Choroid plexus epithelial cell (primary cell): ENCODE measurements around the gene SRRD.

Experiments
- DNase-seq: peaks from one replicate; pipeline ENCODE4 v3.0.0-alpha.2; 2010; ENCODE audit warnings: low read depth
- H3K4me3 ChIP-seq: 2 replicates; pipeline ENCODE4 v1.5.1; 2011; ENCODE audit warnings: low read depth, mild to moderate bottlenecking, control low read depth, low read length, moderate library complexity
- TF ChIP-seq, protein P1 (sequence below): conservative IDR thresholded peaks from 2 replicates; pipeline ENCODE4 v1.5.1; 2011; ENCODE audit warnings: low read depth, mild to moderate bottlenecking, control low read depth, inconsistent platforms, low read length, moderate library complexity

The SRRD gene

DNA sequence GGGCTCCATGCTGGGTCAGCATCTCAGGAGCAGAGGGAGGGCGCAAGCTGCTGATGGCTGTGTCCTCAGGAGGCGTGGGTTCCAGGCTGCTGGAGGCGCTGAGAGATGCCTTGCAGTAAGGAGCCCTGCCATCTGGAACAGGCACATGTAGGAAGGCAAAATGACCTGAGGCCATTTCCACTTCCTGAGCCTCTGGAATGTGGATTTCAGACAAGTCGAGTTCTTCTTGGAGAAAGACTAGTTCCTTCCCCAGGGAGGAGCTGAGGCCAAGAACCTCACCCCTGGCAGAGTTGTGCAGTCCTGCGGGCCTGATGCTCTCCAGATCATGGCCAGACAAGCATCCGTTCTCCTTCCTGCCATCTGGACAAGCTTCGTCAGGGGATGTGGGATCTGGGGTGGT, 19.4 kb upstream of the SRRD start:
- H3K4me3 ChIP-seq, result no peak overlapping the region
- DNase-seq, result no peak
- TF ChIP-seq, protein P1, sequence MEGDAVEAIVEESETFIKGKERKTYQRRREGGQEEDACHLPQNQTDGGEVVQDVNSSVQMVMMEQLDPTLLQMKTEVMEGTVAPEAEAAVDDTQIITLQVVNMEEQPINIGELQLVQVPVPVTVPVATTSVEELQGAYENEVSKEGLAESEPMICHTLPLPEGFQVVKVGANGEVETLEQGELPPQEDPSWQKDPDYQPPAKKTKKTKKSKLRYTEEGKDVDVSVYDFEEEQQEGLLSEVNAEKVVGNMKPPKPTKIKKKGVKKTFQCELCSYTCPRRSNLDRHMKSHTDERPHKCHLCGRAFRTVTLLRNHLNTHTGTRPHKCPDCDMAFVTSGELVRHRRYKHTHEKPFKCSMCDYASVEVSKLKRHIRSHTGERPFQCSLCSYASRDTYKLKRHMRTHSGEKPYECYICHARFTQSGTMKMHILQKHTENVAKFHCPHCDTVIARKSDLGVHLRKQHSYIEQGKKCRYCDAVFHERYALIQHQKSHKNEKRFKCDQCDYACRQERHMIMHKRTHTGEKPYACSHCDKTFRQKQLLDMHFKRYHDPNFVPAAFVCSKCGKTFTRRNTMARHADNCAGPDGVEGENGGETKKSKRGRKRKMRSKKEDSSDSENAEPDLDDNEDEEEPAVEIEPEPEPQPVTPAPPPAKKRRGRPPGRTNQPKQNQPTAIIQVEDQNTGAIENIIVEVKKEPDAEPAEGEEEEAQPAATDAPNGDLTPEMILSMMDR, result no peak

- DNase-seq, result no peak
- H3K4me3 ChIP-seq, result no peak overlapping the region
- TF ChIP-seq, protein P1, result no peak
These were observed 17.5 kb upstream of the SRRD start for GRCh38 chr22:26466196-26466595.

- TF ChIP-seq, protein P1, result no peak
- no peak for DNase-seq
- H3K4me3 ChIP-seq, result no peak overlapping the region
These were observed 12.9 kb upstream of the SRRD start for GRCh38 chr22:26470807-26471206.

DNA sequence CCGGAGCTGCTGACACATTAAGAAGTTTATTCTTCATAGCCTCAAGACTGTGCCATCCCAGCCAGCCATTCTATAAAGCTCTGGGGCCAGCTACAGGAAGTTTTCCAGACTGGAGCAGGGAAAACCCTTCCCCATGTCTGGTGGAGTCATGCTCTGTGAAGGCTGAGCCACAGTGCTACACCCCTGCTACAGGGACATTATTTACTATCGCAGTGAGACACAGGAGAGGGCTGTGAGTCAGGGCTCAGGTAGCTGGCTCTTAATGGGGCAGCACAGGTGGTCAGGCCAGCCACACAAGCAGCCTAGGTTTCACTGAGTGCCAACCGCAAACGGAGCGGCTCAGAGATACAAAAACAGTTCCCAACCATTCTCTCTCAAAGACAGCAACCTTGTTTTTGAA, 12.2 kb upstream of the SRRD start:
- DNase-seq, result peak; percentile 39
- TF ChIP-seq, protein P1, result no peak
- no peak overlapping the region for H3K4me3 ChIP-seq

DNA sequence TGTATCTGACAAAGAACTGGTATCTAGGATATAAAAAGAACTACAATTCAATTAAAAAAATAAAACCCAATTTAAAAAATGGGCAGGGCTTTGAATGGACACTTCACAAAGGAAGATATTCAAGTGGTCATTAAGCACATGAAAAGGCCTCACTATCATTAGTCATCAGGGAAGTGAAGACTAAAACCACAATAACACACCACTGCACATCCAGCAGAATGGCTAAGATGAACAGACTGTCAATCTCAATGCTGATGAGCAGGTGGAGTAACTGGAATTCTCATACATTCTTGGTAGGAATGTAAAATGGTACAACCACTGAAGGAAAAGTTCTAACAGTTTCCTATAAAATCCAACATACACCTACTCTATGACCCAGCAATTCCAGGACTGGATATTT, 9.0 kb upstream of the SRRD start:
- DNase-seq, result peak; percentile 20
- TF ChIP-seq, protein P1, result no peak
- no peak overlapping the region for H3K4me3 ChIP-seq

DNA sequence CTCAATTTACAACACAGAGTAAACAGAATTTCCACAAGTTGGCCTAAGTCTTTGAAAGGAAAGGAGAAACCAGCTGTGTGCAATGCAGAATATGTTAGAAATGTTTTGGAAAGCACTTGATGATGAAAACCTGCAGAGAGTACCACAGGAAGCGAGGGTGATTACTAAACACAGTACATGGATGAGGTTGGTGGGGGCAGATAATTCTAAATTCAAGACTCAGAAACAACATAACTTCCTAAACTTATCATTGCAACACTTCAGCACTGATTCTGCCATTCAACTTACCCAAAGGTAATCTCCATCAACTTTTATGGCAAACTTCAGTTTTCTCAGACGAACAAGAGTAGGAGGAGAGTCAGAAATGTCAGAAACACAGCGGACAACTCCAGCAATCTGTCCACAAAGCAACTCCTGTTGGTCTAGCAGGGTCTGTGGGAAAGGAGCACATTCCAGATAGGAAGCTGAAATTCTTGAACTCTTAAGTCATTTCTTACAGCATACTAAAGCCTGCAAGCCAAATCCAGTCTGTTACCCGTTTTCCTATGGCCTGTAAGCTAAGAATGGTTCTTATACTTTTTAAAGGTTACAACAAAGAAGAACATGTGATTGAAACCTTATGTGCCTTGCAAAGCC, 6.9 kb upstream of the SRRD start:
- TF ChIP-seq, protein P1, result no peak
- no peak overlapping the region for H3K4me3 ChIP-seq
- DNase-seq, result peak; percentile 77

DNA sequence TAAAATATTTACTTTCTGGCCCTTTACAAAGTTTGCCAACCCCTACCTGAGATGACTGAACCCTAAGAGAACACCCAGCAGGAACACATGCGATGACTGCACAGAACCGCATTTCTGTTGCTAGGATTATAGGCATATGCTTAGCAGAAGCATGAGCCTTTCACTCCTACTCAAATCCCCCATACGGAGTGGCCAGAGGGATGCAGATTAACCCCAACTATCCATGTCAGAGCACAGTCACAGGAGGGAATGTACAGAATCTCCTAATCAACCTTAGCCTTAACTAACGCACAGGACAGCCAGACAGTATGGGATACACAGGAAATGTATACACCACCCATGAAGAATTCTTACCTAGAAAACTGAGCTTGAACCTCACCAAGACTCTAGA, 6.3 kb upstream of the SRRD start:
- TF ChIP-seq, protein P1, result no peak
- DNase-seq, result peak; percentile 24
- H3K4me3 ChIP-seq, result no peak overlapping the region
